Activated T-helper 1 cell treated with anti-CD3 and anti-CD28 coated beads, Interleukin-2, amount 50 U/mL, for 16 hours (primary cell): Measurements from ENCODE around the gene LCOR.
"Not testable (repeated sequence)": the region's sequence is repeated elsewhere in the genome, so short reads cannot be mapped to it uniquely, and the experiment has no call there.

ENCODE experiments used
- DNase-seq, 2 donors: peaks; one replicate each; pipeline ENCODE4 v3.0.0-alpha.2; 2020; ENCODE audit warnings: low read depth in 1 of 2, low spot score in 1 of 2

Gene LCOR

GRCh38 chr10:96838529-96838928, 6.4 kb downstream of the LCOR start:
- DNase-seq: no peak

GRCh38 chr10:96840841-96841518, 8.9 kb downstream of the LCOR start:
- DNase-seq: no peak

GRCh38 chr10:96842896-96843723, 11.0 kb downstream of the LCOR start:
- DNase-seq: no peak

GRCh38 chr10:96843823-96844222, 11.7 kb downstream of the LCOR start:
- no peak for DNase-seq

GRCh38 chr10:96846395-96846794, 14.3 kb downstream of the LCOR start:
- no peak for DNase-seq

GRCh38 chr10:96846926-96847325, 14.8 kb downstream of the LCOR start:
- no peak for DNase-seq

- DNase-seq: not testable (repeated sequence)
Observed at GRCh38 chr10:96847356-96847755, 15.3 kb downstream of the LCOR start.

GRCh38 chr10:96850113-96850512, 18.0 kb downstream of the LCOR start:
- DNase-seq: no peak

GRCh38 chr10:96850825-96851224, 18.7 kb downstream of the LCOR start:
- no peak for DNase-seq

- DNase-seq: no peak
Observed at GRCh38 chr10:96851281-96851680, 19.2 kb downstream of the LCOR start.

GRCh38 chr10:96856317-96856716, 24.2 kb downstream of the LCOR start:
- DNase-seq: no peak

GRCh38 chr10:96857301-96858012, 25.4 kb downstream of the LCOR start:
- DNase-seq: no peak

GRCh38 chr10:96858038-96858705, 26.1 kb downstream of the LCOR start:
- DNase-seq: no peak

- no peak for DNase-seq
Observed at GRCh38 chr10:96858706-96859050, 26.6 kb downstream of the LCOR start.

GRCh38 chr10:96860631-96861277, 28.7 kb downstream of the LCOR start:
- no peak for DNase-seq

- DNase-seq: no peak
Observed at GRCh38 chr10:96863922-96864543, 31.9 kb downstream of the LCOR start.

GRCh38 chr10:96873086-96873485, 41.0 kb downstream of the LCOR start:
- DNase-seq: no peak

GRCh38 chr10:96873756-96874467, 41.8 kb downstream of the LCOR start:
- DNase-seq: no peak

GRCh38 chr10:96878057-96878456, 46.0 kb downstream of the LCOR start:
- no peak for DNase-seq

GRCh38 chr10:96880575-96880974, 48.5 kb downstream of the LCOR start:
- no peak for DNase-seq
